Transverse colon (tissue), 4 donors: ENCODE measurements around the gene SARDH. TPM values are rescaled to one million over a fixed set of nuclear protein-coding genes. Genes with fewer than 3 reads are reported as not detected.

ENCODE experiments used
- DNase-seq: peaks from one replicate; pipeline ENCODE4 v3.0.0-alpha.2; 2019
- H3K27ac ChIP-seq, 4 donors: fragments of 200-600 bp; sonication (generic); 2 replicates each; pipeline ENCODE4 v1.5.1; 2016 to 2018; ENCODE audit warnings: inconsistent platforms in 4 of 4
- H3K27me3 ChIP-seq: fragments of 200-600 bp; sonication (generic); 2 replicates; pipeline ENCODE4 v1.5.1; 2017; ENCODE audit warnings: inconsistent platforms
- H3K36me3 ChIP-seq, 4 donors: fragments of 200-600 bp; sonication (generic); 2 replicates each; pipeline ENCODE4 v1.5.1; 2017 to 2019; ENCODE audit warnings: inconsistent platforms in 4 of 4
- H3K4me1 ChIP-seq, 4 donors: fragments of 200-600 bp; sonication (generic); 2 replicates each; pipeline ENCODE4 v1.5.1; 2017 to 2020; ENCODE audit warnings: inconsistent platforms in 4 of 4
- H3K4me3 ChIP-seq, 4 donors: fragments of 200-600 bp; sonication (generic); 1 replicate in 1 of 4; 2 replicates in 3 of 4; pipeline versions ENCODE4 v1.5.1 to v1.6.1; 2017 to 2019; ENCODE audit warnings: inconsistent platforms in 4 of 4
- H3K9me3 ChIP-seq, 2 donors: fragments of 200-600 bp; sonication (generic); 2 replicates each; pipeline ENCODE4 v1.5.1; 2017 to 2019; ENCODE audit warnings: inconsistent platforms in 2 of 2
- EP300 ChIP-seq: sonication (generic); formaldehyde crosslinking; IDR thresholded peaks from one replicate; pipeline ENCODE4 v1.6.1; 2017; ENCODE audit warnings: antibody characterized with exemption, low read depth
- POLR2A ChIP-seq: fragments of 450-650 bp; IDR thresholded peaks from one replicate; pipeline ENCODE4 v1.6.1; 2016; ENCODE audit warnings: antibody characterized with exemption, mild to moderate bottlenecking, moderate library complexity
- POLR2AphosphoS5 ChIP-seq, 3 donors: sonication (generic); formaldehyde crosslinking; IDR thresholded peaks; one replicate each; pipeline ENCODE4 v1.6.1; 2016; ENCODE audit warnings: antibody characterized with exemption in 3 of 3
- WGBS, 2 donors: methylation state at CpG; one replicate each; pipeline ENCODE4 v1.1.5; 2018; ENCODE audit warnings: low coverage in 1 of 2; 5-methylcytosine and 5-hydroxymethylcytosine counted together
- in situ Hi-C, 4 donors: fragments of 200-750 bp; cut with MboI; loops; one replicate each; pipeline versions ENCODE4 v1.15.0 to v1.15.1; 2017; ENCODE audit warnings: low sequenced_read_pairs in 3 of 4, low pct_ligation_motif_present in 1 of 4, low pct_unique_long_range_greater_than_20kb in 1 of 4
- intact Hi-C: fragments of 100-400 bp; cut with DNase I; formaldehyde crosslinking; loops from one replicate; pipeline ENCODE4 v1.15.1; 2023; ENCODE audit warnings: low total_unique reads
- total RNA-seq, 4 donors: library from RNA; depleted of rRNA; stranded (reverse); fragments of >200 nt; gene quantifications; one replicate each; pipeline ENCODE4 v1.1.0, GENCODE V29; 2016
- TF ChIP-seq, protein P1 (sequence below), 5 experiments: fragments of 200-600 bp in 3 of 5; fragments of 450-650 bp in 2 of 5; sonication (generic) in 3 of 5; IDR thresholded peaks; 1 replicate in 2 of 5; 2 replicates in 3 of 5; pipeline ENCODE4 v1.5.1; 2016 to 2017; ENCODE audit warnings: antibody characterized with exemption in 5 of 5, inconsistent platforms in 3 of 5, mild to moderate bottlenecking in 2 of 5, moderate library complexity in 1 of 5

SARDH gene
- total RNA-seq, 4 donors from 2014 or later = 0.68 to 1.1 (median 0.95) TPM; not detected in 1

DNA sequence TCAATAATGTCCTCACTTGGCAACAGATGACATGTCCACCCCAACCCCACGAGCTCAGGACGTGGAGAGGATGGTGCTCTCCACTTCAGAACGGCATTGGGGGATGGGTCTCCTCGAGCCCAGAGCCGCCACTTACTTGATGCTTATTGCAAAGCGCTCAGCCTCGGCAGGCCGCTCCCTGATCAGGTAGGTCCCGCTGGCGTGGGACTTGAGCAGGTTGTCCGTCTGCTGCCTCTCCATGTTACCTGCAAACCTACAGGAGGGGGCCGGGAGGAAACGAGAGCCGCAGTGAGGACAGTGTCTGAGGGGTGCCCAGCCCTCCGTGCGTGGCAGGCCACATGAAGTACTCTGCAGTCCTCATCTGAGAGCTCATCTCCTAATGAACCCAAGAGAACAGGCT is 36.6 kb upstream of the SARDH start:
- in situ Hi-C loops = loop anchor here in 2 of 4 donors (25.0 kb wide), 1 partner anchor 338 kb away; no protein-coding TSS in a partner anchor
- WGBS, 2 donors = 94% methylated on average over 16 of the region's 16 CpGs; no CpG with 5 or more reads in 1 of the 2 donors
- intact Hi-C loops = no loop called here
- no peak for DNase-seq
- Histone ChIP-seq H3K27ac (no peak overlapping the region), H3K4me3 (no peak overlapping the region), H3K27me3 (no peaks in the 10 kb centered on the region), H3K36me3 (peaks cover 0 to 14% (median 0%) of the 10 kb centered on the region in 4 donors), H3K4me1 (no peaks in the 10 kb centered on the region), H3K9me3 (no peaks in the 10 kb centered on the region)
- TF ChIP-seq POLR2A = no peak
- no peak for TF ChIP-seq EP300
- TF ChIP-seq, protein P1, sequence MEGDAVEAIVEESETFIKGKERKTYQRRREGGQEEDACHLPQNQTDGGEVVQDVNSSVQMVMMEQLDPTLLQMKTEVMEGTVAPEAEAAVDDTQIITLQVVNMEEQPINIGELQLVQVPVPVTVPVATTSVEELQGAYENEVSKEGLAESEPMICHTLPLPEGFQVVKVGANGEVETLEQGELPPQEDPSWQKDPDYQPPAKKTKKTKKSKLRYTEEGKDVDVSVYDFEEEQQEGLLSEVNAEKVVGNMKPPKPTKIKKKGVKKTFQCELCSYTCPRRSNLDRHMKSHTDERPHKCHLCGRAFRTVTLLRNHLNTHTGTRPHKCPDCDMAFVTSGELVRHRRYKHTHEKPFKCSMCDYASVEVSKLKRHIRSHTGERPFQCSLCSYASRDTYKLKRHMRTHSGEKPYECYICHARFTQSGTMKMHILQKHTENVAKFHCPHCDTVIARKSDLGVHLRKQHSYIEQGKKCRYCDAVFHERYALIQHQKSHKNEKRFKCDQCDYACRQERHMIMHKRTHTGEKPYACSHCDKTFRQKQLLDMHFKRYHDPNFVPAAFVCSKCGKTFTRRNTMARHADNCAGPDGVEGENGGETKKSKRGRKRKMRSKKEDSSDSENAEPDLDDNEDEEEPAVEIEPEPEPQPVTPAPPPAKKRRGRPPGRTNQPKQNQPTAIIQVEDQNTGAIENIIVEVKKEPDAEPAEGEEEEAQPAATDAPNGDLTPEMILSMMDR (IDR thresholded peaks at IDR 0.05) = no peak

DNA sequence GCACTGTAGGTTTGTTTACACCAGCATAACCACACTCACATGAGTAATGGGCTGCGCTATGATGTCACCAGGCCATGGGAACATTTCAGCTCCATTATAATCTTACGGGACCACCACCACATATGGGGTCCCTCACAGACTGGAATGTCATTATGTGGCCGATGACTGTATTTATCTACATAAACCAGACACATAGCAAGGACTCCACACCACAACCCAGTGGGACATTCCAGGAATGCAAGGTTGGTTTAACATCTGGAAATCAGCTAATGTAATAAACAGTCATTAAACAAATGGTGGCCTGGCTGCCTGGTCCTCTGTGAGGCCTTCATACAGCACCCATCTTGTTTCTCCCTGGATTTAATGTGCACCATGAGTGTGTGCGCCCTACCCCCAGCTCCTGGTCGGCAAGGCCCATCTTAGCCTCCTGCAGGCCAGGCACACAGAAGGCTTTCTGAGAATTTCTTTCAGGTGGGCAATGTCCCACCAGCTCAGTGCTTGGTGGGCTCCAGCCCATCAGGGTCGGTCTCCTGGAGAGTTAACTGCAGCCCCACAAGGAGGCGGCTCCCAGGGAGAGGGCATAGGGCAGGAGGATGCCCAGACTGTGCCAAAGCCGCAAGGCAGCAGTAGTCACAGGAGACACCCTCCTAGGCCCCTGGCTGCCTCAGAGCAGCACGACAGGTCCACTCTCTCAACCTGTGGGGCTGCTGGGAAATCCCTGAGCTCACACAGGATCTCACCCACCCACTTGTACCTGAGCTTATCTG is 35.9 kb upstream of the SARDH start:
- TF ChIP-seq POLR2AphosphoS5 (IDR thresholded peaks at IDR 0.05) (no peak), EP300 (no peak), POLR2A (no peak)
- TF ChIP-seq, protein P1 (IDR thresholded peaks at IDR 0.05) = no peak
- H3K36me3 ChIP-seq = peaks cover 0 to 14% (median 0%) of the 10 kb centered on the region in 4 donors

DNA sequence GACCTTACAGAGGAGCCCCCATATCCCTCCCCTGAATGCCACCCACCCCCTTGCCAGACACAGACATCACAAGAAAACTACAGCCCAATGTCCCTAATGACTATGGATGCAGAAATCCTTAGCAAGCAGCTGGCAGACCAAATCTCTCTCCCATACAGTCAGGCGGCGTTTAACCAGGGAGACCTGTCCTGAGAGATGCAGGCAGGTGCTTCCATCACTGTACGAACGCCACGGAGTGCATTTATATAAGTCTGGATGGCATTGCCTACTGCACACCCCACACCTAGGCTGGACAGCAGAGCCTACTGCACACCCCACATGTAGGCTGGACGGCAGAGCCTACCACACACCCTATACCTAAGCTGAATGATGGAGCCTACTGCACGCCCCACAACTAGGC is 34.4 kb upstream of the SARDH start:
- WGBS, 2 donors = 94% methylated on average over 7 of the region's 7 CpGs; no CpG with 5 or more reads in 1 of the 2 donors
- peaks cover 0 to 14% (median under 1%) of the 10 kb centered on the region in 4 donors for H3K36me3 ChIP-seq
- H3K4me3 ChIP-seq = no peak overlapping the region
- no peak for DNase-seq
- no peak for TF ChIP-seq POLR2A
- H3K4me1 ChIP-seq = no peaks in the 10 kb centered on the region
- in situ Hi-C loops (no loop called here), intact Hi-C loops (no loop called here)
- no peaks in the 10 kb centered on the region for H3K9me3 ChIP-seq
- no peak overlapping the region for H3K27ac ChIP-seq
- no peaks in the 10 kb centered on the region for H3K27me3 ChIP-seq

More for the DNA sequence above, 35.9 kb upstream of the SARDH start:
- Histone ChIP-seq H3K4me1 (no peaks in the 10 kb centered on the region), H3K4me3 (no peak overlapping the region), H3K27me3 (no peaks in the 10 kb centered on the region), H3K27ac (no peak overlapping the region), H3K9me3 (no peaks in the 10 kb centered on the region)
- 76 to 97% methylated on average over 3 to 9 of the region's 9 CpGs for WGBS, 2 donors
- in situ Hi-C loops (no loop called here), intact Hi-C loops (no loop called here)
- DNase-seq = no peak

DNA sequence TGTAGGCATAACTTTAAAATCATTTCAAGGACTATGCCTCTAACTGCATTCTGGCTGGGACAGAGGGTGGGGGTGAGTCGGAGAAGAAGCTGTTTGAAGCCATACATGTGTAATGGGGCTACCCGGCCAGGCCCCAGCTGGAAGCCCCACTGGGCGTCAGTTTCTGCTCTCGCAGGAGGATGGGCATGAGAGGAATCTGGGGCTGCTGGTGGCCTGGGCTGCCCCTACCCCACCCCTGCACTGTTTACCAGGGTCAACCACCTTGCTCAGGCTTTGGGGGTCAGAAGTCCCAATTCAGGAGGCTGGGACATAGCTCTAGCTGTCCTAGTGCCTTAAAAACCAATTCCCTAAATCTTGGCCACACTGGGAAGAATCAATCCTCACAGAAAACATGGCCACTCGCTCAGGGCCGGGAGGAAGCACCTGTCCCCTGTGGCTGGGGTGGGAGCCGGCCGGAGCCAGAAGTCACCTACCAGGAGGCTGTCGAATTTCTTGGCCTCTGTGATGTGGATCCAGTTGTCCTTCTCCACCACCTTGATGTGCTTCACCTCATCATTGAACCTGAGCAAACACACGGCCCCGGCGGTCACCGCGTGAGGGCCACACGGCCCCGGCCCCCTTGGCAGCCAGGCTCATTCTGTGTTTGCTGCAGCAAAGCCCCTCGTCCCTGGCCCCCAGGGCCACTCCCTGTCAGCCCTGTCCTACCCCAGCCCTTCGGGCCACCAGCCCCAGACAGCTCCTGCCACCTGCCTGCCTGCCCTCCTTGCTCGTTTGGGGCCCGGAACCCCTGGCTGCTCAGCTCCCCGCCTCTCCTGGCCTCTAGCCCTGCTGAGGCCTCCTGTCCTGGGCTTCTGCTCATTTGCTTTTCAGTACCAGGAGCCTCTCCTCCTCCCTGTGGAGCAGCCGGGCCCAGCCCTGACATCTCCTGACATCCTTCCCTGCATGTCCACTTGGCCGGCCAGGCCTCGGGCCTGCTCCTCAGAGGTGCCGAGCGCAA is 33.6 kb upstream of the SARDH start:
- peak; percentile 3 for DNase-seq
- no peak overlapping the region for H3K27ac ChIP-seq

More for the DNA sequence above, 33.6 kb upstream of the SARDH start:
- WGBS, 2 donors = 88 to 93% methylated on average over 5 to 26 of the region's 26 CpGs
- Histone ChIP-seq H3K27me3 (no peaks in the 10 kb centered on the region), H3K4me1 (no peaks in the 10 kb centered on the region), H3K4me3 (no peak overlapping the region), H3K36me3 (peaks cover 0 to 21% (median 5%) of the 10 kb centered on the region in 4 donors), H3K9me3 (peaks cover 0 to 7% of the 10 kb centered on the region in 2 donors)
- intact Hi-C loops (no loop called here), in situ Hi-C loops (no loop called here)
- no peak for TF ChIP-seq POLR2AphosphoS5 (IDR thresholded peaks at IDR 0.05)
- no peak for TF ChIP-seq POLR2A
- no peak for TF ChIP-seq EP300
- TF ChIP-seq, protein P1 (IDR thresholded peaks at IDR 0.05) = no peak
